HUES48 (cell line): ENCODE data around the gene RNU1-3.
"Not testable (repeated sequence)": the region's sequence is repeated elsewhere in the genome, so short reads cannot be mapped to it uniquely, and the experiment has no call there.

Experiments used
- H3K27ac ChIP-seq: one replicate; pipeline ENCODE4 v1.7.0; 2013; ENCODE audit warnings: low read depth, low read length, inconsistent platforms
- H3K27me3 ChIP-seq: 2 replicates; pipeline ENCODE4 v1.6.1; 2013; ENCODE audit warnings: mild to moderate bottlenecking, low read length; ENCODE audit not compliant: control insufficient read depth, insufficient read depth
- H3K36me3 ChIP-seq: 2 replicates; pipeline ENCODE4 v1.6.1; 2013; ENCODE audit warnings: low read length; ENCODE audit not compliant: control insufficient read depth, insufficient read depth
- H3K4me1 ChIP-seq: 2 replicates; pipeline ENCODE4 v1.6.1; 2013; ENCODE audit warnings: mild to moderate bottlenecking, low read length; ENCODE audit not compliant: control insufficient read depth, insufficient read depth
- H3K4me3 ChIP-seq: 2 replicates; pipeline ENCODE4 v1.5.1; 2013; ENCODE audit warnings: mild to moderate bottlenecking, low read depth, low read length
- H3K9ac ChIP-seq: 2 replicates; pipeline ENCODE4 v1.6.1; 2013; ENCODE audit warnings: mild to moderate bottlenecking, low read depth, low read length, moderate library complexity
- H3K9me3 ChIP-seq: 2 replicates; pipeline ENCODE4 v1.6.1; 2013; ENCODE audit warnings: low read length; ENCODE audit not compliant: control insufficient read depth, insufficient read depth

RNU1-3 gene

DNA sequence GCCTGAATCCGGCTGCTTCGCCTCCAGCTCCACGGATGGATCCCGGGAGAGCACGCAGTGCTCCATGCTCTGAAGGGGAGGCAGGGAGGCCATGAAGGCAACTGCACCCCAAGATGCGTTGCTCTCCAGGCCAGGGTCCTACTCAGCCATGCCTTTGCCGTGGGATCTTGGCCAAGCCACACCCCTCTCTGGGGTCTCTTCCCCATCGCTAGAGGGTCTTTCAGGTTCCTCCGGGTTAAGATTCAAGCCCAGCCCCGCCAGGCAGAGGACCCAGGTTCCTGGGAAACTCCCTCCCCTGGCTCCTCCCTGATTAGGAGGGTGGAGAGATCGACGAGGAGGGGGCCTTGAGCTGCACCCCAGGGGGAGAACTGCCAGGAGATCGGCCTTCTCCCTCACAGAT, 37.3 kb upstream of the RNU1-3 start:
- not testable (repeated sequence) for H3K4me3 ChIP-seq, H3K36me3 ChIP-seq, H3K4me1 ChIP-seq, H3K9me3 ChIP-seq, H3K9ac ChIP-seq, H3K27ac ChIP-seq
- H3K27me3 ChIP-seq = peaks cover 14% of the 10 kb centered on the region

DNA sequence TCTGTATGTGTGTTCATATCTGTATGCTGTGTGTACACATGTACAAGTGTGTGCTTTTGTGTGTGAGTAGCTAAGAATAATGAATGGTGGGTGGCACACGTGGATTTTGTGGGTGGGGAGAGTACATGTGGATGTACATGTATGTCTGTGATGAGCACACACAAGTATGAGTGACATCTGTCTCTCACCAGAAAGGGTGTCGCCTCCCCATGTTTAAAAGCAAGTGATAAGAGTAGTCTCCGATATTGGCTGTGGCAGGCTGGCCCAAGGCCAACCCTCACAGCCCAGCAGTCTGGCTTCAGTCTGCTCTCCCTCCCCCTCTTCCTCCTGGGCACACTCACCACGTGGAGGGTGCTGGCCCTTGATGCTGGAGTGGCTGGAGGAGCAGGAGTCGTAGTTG, 36.9 kb upstream of the RNU1-3 start:
- H3K9ac ChIP-seq, H3K36me3 ChIP-seq, H3K4me1 ChIP-seq, H3K27ac ChIP-seq, H3K4me3 ChIP-seq, H3K9me3 ChIP-seq: not testable (repeated sequence)
- H3K27me3 ChIP-seq = peaks cover 14% of the 10 kb centered on the region

DNA sequence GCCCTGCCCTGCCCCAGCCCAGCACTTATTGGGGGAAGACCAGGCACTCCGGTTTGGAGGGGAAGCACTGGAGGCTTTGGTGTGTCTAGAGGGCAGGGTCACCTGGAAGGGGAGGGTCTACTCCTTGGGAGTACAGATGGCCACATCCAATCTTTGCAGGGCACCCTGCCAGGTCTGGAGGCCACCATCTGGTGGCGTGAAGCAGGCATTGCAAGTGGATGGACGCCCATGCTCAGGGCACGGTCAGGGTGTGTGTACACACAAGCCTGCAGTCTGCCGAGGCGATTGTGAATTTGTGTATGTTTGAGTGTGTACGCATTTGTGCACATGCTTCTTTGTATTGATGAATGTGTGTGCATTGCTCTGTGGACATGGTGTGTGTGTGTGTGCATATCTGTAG, 36.4 kb upstream of the RNU1-3 start:
- not testable (repeated sequence) for H3K27ac ChIP-seq, H3K4me1 ChIP-seq, H3K4me3 ChIP-seq, H3K9ac ChIP-seq, H3K36me3 ChIP-seq, H3K9me3 ChIP-seq
- H3K27me3 ChIP-seq = peaks cover 14% of the 10 kb centered on the region

DNA sequence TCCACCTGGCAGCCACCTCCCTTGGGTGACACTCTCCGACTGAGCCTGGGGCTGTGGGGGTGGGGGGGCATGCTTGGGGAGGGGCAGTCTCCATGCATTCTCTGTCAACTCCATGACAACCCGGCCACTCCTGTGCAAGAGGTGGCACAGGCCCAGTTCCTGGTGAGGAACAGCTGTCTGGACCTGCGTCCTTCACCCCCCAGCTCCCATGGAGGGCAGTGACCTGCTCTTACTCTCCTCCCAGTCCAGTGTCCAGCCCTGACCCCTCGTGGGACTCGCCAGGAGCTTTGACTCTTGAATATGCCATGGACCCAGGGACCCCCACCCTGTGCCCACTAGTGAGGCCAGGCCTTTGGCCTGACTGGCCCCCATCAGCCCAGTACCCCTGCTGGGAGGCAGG, 35.5 kb upstream of the RNU1-3 start:
- H3K36me3 ChIP-seq, H3K9me3 ChIP-seq, H3K4me3 ChIP-seq, H3K4me1 ChIP-seq, H3K9ac ChIP-seq, H3K27ac ChIP-seq: not testable (repeated sequence)
- H3K27me3 ChIP-seq = peaks cover 17% of the 10 kb centered on the region

DNA sequence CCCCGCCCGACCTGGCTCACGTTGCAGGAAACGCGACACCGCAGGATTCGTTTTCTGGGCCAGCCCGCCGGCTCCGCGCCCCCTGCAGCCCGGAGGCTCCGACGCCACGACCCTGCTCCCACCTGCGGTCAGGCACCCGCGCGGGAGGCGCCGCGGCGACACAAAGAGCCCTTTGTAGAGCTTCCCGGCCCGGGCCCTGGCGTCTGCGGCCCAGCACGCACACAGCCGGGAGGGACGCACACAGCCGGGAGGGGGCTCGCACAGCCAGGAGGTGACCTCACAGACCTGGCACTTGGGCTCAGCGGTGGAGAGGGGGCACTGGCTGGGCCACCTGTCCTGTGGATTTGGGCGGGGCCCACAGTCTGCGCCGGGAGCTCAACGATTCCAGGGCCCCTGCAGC, 34.4 kb upstream of the RNU1-3 start:
- H3K36me3 ChIP-seq, H3K4me3 ChIP-seq, H3K9ac ChIP-seq, H3K4me1 ChIP-seq, H3K27ac ChIP-seq, H3K9me3 ChIP-seq: not testable (repeated sequence)
- H3K27me3 ChIP-seq = peaks cover 17% of the 10 kb centered on the region

DNA sequence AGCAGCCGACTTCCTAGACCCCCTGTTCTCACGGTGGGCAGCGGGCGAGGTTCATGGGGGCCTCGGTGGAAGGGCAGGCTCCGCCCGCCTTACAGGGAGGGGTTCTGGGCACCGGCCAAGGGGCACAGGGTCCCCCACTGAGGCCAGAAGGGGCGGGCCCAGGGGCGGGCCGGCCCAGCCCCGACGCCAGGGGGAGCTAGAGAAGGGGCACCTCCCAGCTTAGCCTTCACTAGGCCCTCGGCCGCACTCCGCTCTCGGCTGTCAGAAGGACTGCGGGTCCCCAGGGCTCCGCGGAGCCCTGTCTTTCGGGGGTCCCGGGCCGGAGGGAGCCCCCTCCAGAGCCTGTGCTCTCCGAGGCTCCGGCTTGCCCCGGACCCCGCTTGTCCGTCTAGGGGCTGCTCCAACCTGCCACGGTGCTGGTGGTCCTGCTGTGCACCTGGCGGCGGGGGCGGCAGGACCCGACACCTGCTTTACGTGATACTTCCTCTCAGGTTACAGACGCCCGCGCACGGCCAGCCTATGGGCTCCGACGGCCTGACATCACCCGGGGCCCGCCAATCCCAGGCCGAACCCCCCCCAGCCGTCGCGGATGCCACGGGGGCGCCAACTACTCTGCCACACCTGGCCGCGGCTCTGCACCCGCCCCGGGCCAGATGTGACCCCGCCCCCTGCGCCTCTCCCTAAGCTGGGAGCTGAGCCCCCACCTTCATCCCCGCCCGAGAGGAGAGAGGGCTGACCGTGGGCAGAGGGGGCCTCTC, 33.6 kb upstream of the RNU1-3 start:
- H3K4me1 ChIP-seq, H3K27ac ChIP-seq, H3K36me3 ChIP-seq, H3K9me3 ChIP-seq, H3K4me3 ChIP-seq, H3K9ac ChIP-seq: not testable (repeated sequence)
- peaks cover 16% of the 10 kb centered on the region for H3K27me3 ChIP-seq

DNA sequence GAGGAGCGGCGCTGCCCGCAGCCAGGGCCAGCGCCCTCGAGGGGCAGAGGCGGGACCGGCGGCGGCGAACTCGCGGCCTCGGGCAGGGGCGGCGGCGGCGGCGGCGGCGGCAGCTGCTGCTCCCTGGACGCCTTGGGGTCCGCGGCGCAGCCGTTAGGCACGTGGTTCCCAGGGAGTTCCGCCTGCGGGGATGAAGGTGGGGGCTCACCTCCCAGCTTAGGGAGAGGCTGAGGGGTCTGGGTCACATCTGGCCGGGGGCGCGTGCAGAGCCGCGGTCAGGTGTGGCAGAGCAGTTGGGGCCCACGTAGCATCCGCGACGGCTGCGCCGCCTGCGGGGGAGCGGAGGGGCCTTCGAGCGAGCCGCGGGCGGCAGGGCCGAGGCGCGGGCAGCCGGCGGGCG, 32.7 kb upstream of the RNU1-3 start:
- not testable (repeated sequence) for H3K9me3 ChIP-seq, H3K4me3 ChIP-seq, H3K27ac ChIP-seq, H3K9ac ChIP-seq, H3K4me1 ChIP-seq, H3K36me3 ChIP-seq
- peaks cover 16% of the 10 kb centered on the region for H3K27me3 ChIP-seq

DNA sequence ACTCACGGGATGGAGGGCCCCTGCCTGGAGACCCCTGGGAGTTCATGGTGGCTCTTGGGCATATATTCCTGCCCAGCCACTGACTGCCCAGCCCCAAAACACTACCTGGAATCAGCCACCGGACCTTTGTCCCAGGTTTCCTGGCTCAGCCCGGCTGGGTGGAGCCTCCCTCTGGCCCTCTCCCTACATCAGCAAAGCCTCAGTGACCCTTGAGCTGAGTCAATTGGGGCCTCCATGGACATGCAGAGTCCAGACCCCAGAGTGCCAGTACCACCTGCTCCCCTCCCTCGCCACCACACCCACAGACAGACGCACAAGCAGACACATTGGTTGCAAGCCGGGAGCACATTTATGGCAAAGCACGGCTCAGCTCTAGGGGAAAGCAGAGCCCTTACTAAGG, 30.4 kb upstream of the RNU1-3 start:
- not testable (repeated sequence) for H3K36me3 ChIP-seq, H3K27ac ChIP-seq, H3K4me3 ChIP-seq, H3K9ac ChIP-seq, H3K4me1 ChIP-seq, H3K9me3 ChIP-seq
- peaks cover 24% of the 10 kb centered on the region for H3K27me3 ChIP-seq

DNA sequence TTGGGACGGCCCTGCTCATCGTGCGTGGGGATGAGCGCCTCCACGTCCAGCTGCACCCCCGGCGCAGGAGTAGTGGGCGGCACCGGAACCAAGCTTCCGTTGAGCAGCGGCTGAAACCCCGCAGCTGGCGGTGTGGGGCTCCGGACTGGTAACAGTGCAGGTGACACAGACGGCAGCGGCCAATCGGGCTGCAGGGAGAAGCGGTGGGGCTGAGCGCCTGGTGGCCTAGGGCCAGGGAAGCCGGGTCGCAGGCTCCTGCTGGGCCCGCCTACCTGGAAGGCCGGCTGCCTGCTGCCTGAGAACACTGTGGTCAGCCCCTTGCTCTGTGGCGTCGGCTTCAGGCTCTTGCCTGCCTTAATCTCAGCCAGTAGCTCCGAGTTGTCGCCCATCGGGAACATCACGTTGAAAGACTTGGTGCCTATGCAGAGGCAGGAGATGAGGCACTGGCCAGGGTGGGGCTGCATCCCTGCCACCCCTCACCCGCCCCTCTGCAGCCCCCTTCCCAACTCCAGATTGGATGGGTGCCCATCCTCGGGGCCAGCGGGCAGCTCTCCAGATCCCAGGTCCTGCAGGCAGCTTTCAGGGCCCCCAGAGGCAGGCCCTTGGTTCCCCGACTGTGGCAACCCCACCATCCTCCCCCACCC, 29.9 kb upstream of the RNU1-3 start:
- not testable (repeated sequence) for H3K4me3 ChIP-seq, H3K4me1 ChIP-seq, H3K9ac ChIP-seq, H3K9me3 ChIP-seq, H3K27ac ChIP-seq, H3K36me3 ChIP-seq
- H3K27me3 ChIP-seq = peaks cover 28% of the 10 kb centered on the region

DNA sequence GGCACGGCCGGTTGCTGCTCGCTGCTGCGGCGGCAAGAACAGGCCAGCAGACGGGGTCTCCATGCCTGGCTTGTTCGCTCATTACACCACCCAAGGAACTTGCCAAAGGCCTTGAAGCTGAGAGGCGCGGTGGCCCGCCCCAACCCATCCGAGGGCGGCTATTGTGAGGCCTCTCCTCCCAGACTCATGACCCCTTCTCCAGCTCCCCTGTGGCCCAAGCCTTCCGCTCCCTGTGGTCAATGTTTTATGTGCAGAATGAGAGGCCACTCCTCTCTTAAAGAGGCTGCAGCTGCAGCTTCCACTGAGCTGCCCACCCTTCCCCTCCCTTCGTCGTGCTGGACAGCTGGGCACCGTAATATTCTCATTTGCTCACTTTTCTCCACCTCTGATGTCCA, 27.6 kb upstream of the RNU1-3 start:
- H3K4me1 ChIP-seq, H3K4me3 ChIP-seq, H3K27ac ChIP-seq, H3K9me3 ChIP-seq, H3K36me3 ChIP-seq, H3K9ac ChIP-seq: not testable (repeated sequence)
- peaks cover 23% of the 10 kb centered on the region for H3K27me3 ChIP-seq

DNA sequence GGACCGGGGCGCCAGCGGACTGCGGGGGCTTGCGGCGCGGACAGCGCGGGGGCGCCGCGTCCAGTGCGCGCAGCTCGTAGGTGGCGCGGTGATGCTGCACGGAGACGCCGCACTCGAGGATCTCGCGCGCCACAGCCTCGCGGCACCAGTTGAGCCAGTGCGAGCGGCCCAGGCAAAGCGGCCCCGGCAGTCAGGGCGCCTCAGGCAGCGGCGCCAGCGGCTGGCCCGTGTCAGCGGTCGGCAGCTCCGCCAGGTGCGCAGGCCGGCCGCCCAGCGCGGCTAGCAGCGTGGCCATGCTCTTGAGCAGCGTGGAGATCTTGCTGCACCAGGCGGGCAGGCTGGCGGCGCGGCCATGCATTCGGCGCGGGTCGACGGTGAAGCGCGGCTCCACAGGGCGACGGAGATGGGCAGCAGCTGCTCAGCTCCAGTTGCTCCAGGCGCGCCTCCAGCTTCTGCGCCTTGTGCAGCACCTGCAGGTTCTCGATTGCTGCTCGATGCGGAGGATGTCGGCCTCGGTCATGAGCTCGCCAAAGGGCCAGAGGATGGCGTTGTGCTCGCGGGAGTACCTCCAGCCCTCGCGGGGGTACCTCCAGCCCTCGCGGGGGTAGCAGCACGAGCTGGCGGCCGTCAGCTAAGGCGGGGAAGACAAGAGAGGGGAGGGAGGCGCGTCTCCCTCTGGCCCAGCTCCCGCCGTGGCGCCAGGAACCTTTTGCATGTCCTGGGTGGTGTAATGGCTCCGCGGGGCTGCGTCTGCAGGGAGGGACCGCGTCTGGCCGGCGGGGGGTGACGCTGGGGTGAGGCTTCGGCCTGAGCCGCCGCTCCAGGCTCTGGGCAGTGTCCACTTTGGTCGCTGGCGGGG, 26.9 kb upstream of the RNU1-3 start:
- H3K4me1 ChIP-seq, H3K9ac ChIP-seq, H3K9me3 ChIP-seq, H3K36me3 ChIP-seq, H3K27ac ChIP-seq, H3K4me3 ChIP-seq: not testable (repeated sequence)
- H3K27me3 ChIP-seq = peaks cover 20% of the 10 kb centered on the region
